ENCODE measurements around the gene MAP3K3. TPM values are rescaled to one million over a fixed set of nuclear protein-coding genes. Genes with fewer than 3 reads are reported as not detected.

Gene MAP3K3
- total and polyA plus RNA-seq, 2 donors (not counting 1 experiment from before 2014, with no cell fraction given): 49.1 to 74.7 TPM

GRCh38 chr17:63578769-63579111 is 43.5 kb upstream of the MAP3K3 start:
- ChIA-PET CTCF (no interaction called here), POLR2A (no interaction called here)
- ATAC-seq (ENCODE audit: low read depth) (no peak), DNase-seq (no peak)
- H3K27me3 Mint-ChIP-seq: no peaks in the 10 kb centered on the region
- Histone ChIP-seq H3K4me1 (ENCODE audit: control insufficient read depth in 2 of 2, insufficient read depth in 2 of 2, low read length in 2 of 2) (no peaks in the 10 kb centered on the region), H3K9ac (ENCODE audit: low read length) (no peak overlapping the region), H3K4me3 (ENCODE audit: control extremely low read depth in 1 of 5, extremely low read depth in 1 of 5, insufficient read depth in 1 of 5, low read depth in 2 of 5, low read length in 4 of 5) (no peak overlapping the region), H3K36me3 (replicated peaks in 1 of 2; ENCODE audit: control extremely low read depth in 1 of 2, control insufficient read depth in 1 of 2, extremely low read depth in 1 of 2, insufficient read depth in 2 of 2, low read length in 1 of 2) (peaks cover 5 to 56% of the 10 kb centered on the region in 2 experiments), H3K9me3 (ENCODE audit: control extremely low read depth in 1 of 3, control insufficient read depth in 2 of 3, insufficient read depth in 1 of 3, low read length in 2 of 3) (no peaks in the 10 kb centered on the region), H3K27me3 (replicated peaks in 1 of 4; ENCODE audit: control extremely low read depth in 1 of 4, control insufficient read depth in 3 of 4, insufficient read depth in 4 of 4, low read length in 3 of 4) (no peaks in the 10 kb centered on the region), H3K4me2 (replicated peaks; ENCODE audit: low read depth, low read length, poor library complexity, severe bottlenecking) (no peak overlapping the region), H4K20me1 (ENCODE audit: control insufficient read depth, insufficient read depth, low read length, poor library complexity, severe bottlenecking) (peaks cover 64% of the 10 kb centered on the region), H2AFZ (ENCODE audit: insufficient read depth, low read depth, low read length, poor library complexity, severe bottlenecking) (no peak overlapping the region), H3K79me2 (ENCODE audit: control insufficient read depth, insufficient read depth, low read length) (peaks cover 42% of the 10 kb centered on the region), H3K27ac (ENCODE audit: low read length in 2 of 2) (no peak overlapping the region)
- intact Hi-C loops (cut with micrococcal nuclease): no loop called here
- peaks cover 6% of the 10 kb centered on the region for H3K4me1 Mint-ChIP-seq
- no peak overlapping the region for H3K4me3 Mint-ChIP-seq
- peak overlapping the region; percentile 11 for H3K27ac Mint-ChIP-seq
- TF ChIP-seq EZH2 (IDR thresholded peaks at IDR 0.05; ENCODE audit: borderline replicate concordance, insufficient read depth, low read depth, low read length, poor library complexity, severe bottlenecking) (no peak), CTCF (IDR thresholded peaks at IDR 0.05) (no peak)
- no peaks in the 10 kb centered on the region for H3K9me3 Mint-ChIP-seq (ENCODE audit: insufficient read depth)
- 98% methylated on average over 3 of the region's 5 CpGs for WGBS (ENCODE audit: insufficient coverage)

- DNase-seq: no peak
- Histone ChIP-seq H3K4me2 (replicated peaks; ENCODE audit: low read depth, low read length, poor library complexity, severe bottlenecking) (no peak overlapping the region), H4K20me1 (ENCODE audit: control insufficient read depth, insufficient read depth, low read length, poor library complexity, severe bottlenecking) (peaks cover 55% of the 10 kb centered on the region), H3K27me3 (replicated peaks in 1 of 4; ENCODE audit: control extremely low read depth in 1 of 4, control insufficient read depth in 3 of 4, insufficient read depth in 4 of 4, low read length in 3 of 4) (no peaks in the 10 kb centered on the region), H2AFZ (ENCODE audit: insufficient read depth, low read depth, low read length, poor library complexity, severe bottlenecking) (no peak overlapping the region), H3K9me3 (ENCODE audit: control extremely low read depth in 1 of 3, control insufficient read depth in 2 of 3, insufficient read depth in 1 of 3, low read length in 2 of 3) (no peaks in the 10 kb centered on the region), H3K79me2 (ENCODE audit: control insufficient read depth, insufficient read depth, low read length) (peaks cover 37% of the 10 kb centered on the region), H3K36me3 (replicated peaks in 1 of 2; ENCODE audit: control extremely low read depth in 1 of 2, control insufficient read depth in 1 of 2, extremely low read depth in 1 of 2, insufficient read depth in 2 of 2, low read length in 1 of 2) (peaks cover 5 to 61% of the 10 kb centered on the region in 2 experiments), H3K4me1 (ENCODE audit: control insufficient read depth in 2 of 2, insufficient read depth in 2 of 2, low read length in 2 of 2) (no peaks in the 10 kb centered on the region), H3K27ac (ENCODE audit: low read length in 2 of 2) (no peak overlapping the region), H3K4me3 (ENCODE audit: control extremely low read depth in 1 of 5, extremely low read depth in 1 of 5, insufficient read depth in 1 of 5, low read depth in 2 of 5, low read length in 4 of 5) (no peak overlapping the region), H3K9ac (ENCODE audit: low read length) (no peak overlapping the region)
- Mint-ChIP-seq H3K4me1 (peaks cover 2% of the 10 kb centered on the region), H3K27ac (no peak overlapping the region), H3K27me3 (no peaks in the 10 kb centered on the region), H3K4me3 (no peak overlapping the region), H3K9me3 (ENCODE audit: insufficient read depth) (no peaks in the 10 kb centered on the region)
- WGBS (ENCODE audit: insufficient coverage): 91% methylated on average over 7 of the region's 11 CpGs
- POLR2A ChIA-PET: interaction anchor here (0.6 kb wide), 1 partner anchor 129 kb away, joined by 3 read pairs; no protein-coding TSS in a partner anchor
- TF ChIP-seq CTCF (IDR thresholded peaks at IDR 0.05): no peak
- no peak for TF ChIP-seq EZH2 (IDR thresholded peaks at IDR 0.05; ENCODE audit: borderline replicate concordance, insufficient read depth, low read depth, low read length, poor library complexity, severe bottlenecking)
- no peak for ATAC-seq (ENCODE audit: low read depth)
- intact Hi-C loops (cut with micrococcal nuclease): no loop called here
- CTCF ChIA-PET: interaction anchor here (0.7 kb wide), 1 partner anchor 52 kb away, joined by 4 read pairs; no protein-coding TSS in a partner anchor
Observed at GRCh38 chr17:63579633-63580032, 42.6 kb upstream of the MAP3K3 start.
